ENCODE data around the gene RNF220. TPM values are rescaled to one million over a fixed set of nuclear protein-coding genes. Genes with fewer than 3 reads are reported as not detected.

The RNF220 gene
- polyA plus RNA-seq, 1 donor, result 83.4 TPM

DNA sequence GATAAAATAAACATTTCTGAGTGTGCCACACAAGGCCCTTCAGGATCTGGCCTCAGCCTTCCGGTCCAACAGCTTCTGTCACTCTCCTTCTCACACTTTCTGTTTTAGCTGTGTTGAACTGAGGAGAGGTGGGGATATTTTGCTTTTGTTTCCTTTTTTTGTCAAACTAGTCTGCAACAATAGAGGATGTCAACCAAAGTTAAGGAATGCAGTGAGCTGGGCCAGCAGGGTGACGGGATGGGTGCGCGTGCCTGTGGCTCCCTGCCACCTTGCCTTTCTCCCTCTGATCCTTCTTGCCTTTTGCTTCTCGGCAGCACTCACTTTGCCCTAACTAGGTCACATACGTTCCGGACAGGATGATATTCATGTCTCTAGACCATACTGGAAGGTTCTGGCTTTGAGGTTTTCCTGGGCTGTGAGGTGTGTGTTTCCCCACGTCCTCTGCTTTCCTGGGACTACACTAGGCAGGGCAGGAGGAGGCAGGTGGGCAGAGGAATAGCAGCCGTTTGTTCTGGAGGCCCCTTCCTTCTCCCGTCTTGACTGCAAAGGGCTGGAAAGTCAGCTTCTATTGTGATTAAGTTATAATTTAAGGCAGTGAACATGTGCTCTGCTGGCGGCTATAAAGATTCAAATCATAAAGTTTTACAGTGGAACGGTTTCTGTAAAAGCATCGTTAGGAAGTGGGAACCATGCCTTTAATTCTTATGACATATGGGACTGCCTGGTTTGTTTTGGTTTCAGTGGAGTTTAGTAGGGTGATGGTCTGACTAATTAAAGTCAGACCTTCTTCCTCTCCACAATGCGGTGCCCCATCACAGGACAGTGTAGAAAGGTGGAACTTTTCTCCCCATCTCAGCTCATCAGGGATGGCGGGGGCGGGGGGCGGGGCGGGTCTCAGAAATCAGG is 67.8 kb downstream of the RNF220 start:
- no peak for DNase-seq
- Histone ChIP-seq H3K27ac (ENCODE audit: low read length) (no peak overlapping the region), H3K36me3 (ENCODE audit: control insufficient read depth, insufficient read depth, low read length) (no peaks in the 10 kb centered on the region), H3K27me3 (ENCODE audit: control insufficient read depth, insufficient read depth, low read length) (peaks cover 2% of the 10 kb centered on the region), H3K4me3 (ENCODE audit: low read length) (no peak overlapping the region), H3K4me1 (ENCODE audit: control insufficient read depth, insufficient read depth, low read length) (no peaks in the 10 kb centered on the region), H3K9me3 (ENCODE audit: control insufficient read depth, low read depth, low read length) (no peaks in the 10 kb centered on the region)
- 58% methylated on average over 3 of the region's 18 CpGs for WGBS (ENCODE audit: insufficient coverage, low lambda C conversion rate)

DNA sequence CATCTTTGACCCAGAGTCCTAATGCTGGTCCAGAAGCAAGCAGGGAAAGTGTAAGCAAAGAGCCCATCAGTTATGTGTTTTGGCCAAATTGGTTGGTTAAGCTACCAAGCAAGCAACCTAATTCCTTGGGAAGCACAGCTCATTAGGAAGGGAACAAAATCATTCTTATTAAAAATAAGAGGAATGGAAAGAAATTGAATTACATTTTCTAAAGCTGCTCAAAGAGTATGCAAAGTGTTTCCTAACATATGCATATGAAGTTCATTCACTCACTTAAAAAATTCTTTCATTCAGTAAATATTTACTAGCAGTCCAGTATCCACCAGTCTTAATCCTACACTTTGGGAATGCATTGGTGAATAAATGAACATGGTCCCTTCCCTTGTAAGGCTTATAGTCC is 71.8 kb downstream of the RNF220 start:
- no peaks in the 10 kb centered on the region for H3K9me3 ChIP-seq (ENCODE audit: control insufficient read depth, low read depth, low read length)
- no peaks in the 10 kb centered on the region for H3K27me3 ChIP-seq (ENCODE audit: control insufficient read depth, insufficient read depth, low read length)
- no peak overlapping the region for H3K4me3 ChIP-seq (ENCODE audit: low read length)
- no peak for DNase-seq
- no peaks in the 10 kb centered on the region for H3K36me3 ChIP-seq (ENCODE audit: control insufficient read depth, insufficient read depth, low read length)
- H3K4me1 ChIP-seq (ENCODE audit: control insufficient read depth, insufficient read depth, low read length), result no peaks in the 10 kb centered on the region
- H3K27ac ChIP-seq (ENCODE audit: low read length), result no peak overlapping the region

DNA sequence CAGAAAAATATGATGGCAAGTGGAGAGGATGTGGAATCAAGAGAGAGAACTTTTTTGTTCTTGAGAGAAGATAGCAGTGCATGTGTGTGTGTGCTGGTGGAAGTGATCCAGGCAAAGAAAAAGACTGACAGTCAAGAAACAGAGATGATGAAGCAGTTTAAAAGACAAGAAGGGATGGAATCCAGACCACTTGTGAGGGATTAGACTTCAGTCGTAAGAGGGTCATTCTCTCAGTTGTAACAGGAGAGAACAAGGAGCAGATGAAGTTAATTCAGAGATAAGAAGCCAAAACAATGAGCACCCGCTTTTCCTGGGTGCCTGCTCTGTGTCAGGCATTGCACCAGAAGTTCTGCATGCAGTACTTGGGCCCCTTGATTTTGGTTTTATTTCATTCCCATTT is 76.6 kb downstream of the RNF220 start:
- no peak for DNase-seq
- Histone ChIP-seq H3K4me1 (ENCODE audit: control insufficient read depth, insufficient read depth, low read length) (no peaks in the 10 kb centered on the region), H3K27me3 (ENCODE audit: control insufficient read depth, insufficient read depth, low read length) (peaks cover 13% of the 10 kb centered on the region), H3K36me3 (ENCODE audit: control insufficient read depth, insufficient read depth, low read length) (no peaks in the 10 kb centered on the region), H3K9me3 (ENCODE audit: control insufficient read depth, low read depth, low read length) (no peaks in the 10 kb centered on the region), H3K4me3 (ENCODE audit: low read length) (no peak overlapping the region), H3K27ac (ENCODE audit: low read length) (no peak overlapping the region)
- 80% methylated on average over 1 of the region's 2 CpGs for WGBS (ENCODE audit: insufficient coverage, low lambda C conversion rate)

DNA sequence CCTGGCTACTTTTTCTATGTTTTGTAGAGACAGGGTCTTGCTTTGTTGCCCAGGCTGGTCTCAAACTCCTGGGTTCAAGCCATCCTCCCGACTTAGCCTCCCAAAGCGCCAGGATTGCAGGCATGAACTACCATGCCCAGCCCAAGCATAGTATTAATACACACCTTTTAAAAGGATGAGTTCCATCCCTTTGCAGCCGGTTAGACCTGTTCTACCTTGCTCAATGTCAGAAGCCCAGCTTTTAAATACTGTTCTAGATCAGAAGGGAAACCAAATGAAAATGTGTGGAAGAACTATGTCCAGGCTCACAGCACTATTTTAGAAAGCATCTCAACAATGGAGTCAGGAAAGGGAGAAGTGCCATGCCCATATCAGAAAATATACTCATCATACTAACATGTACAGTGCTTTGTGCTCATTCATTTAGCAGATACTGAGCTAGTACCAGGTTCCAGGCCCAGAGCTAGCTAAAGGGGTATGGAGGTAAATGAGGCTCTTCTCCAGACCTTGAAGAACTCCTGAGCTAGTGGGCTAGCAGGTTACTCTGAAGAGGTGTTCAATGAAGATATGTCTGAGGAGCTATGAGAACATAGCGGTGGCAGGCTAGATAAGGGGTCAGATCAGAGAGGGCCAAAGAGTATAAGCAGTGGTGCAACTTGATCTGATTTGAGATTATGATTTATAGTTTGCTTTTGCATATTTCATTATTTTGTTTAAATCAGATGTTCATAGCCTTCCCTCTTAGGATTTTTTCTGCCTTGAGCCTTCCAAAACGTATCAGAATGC is 78.2 kb downstream of the RNF220 start:
- no peaks in the 10 kb centered on the region for H3K9me3 ChIP-seq (ENCODE audit: control insufficient read depth, low read depth, low read length)
- H3K4me3 ChIP-seq (ENCODE audit: low read length), result no peak overlapping the region
- no peaks in the 10 kb centered on the region for H3K36me3 ChIP-seq (ENCODE audit: control insufficient read depth, insufficient read depth, low read length)
- H3K27ac ChIP-seq (ENCODE audit: low read length), result no peak overlapping the region
- WGBS (ENCODE audit: insufficient coverage, low lambda C conversion rate), result no CpG with 5 or more reads among the region's 5 CpGs
- peaks cover 14% of the 10 kb centered on the region for H3K27me3 ChIP-seq (ENCODE audit: control insufficient read depth, insufficient read depth, low read length)
- no peak for DNase-seq
- H3K4me1 ChIP-seq (ENCODE audit: control insufficient read depth, insufficient read depth, low read length), result no peaks in the 10 kb centered on the region

DNA sequence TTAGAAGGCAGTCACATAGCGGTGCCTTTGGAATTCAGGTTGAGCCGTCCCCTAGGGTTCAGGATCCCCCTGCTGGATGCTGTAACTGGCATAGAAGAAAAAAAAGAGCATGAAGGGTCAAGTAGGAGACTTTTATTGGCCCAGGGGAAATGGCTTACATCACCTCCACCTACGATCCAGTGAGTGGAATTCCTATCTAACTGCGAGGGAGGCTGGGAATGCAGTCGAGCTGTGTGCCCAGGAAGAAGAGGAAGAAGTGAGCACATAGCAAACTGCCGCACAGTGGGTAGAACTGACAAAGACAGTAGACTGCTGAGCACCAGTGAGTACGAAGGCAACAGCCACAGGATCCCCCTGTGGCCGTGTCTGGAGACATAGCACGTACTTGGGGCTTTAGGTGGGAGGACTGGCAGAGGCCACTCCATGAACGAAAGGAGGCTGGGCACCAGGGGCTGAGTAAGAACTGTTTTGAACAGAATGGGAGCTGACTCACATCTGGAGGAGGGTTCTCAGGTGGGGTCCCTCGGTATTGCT is 79.2 kb downstream of the RNF220 start:
- Histone ChIP-seq H3K27ac (ENCODE audit: low read length) (no peak overlapping the region), H3K27me3 (ENCODE audit: control insufficient read depth, insufficient read depth, low read length) (peaks cover 14% of the 10 kb centered on the region), H3K4me1 (ENCODE audit: control insufficient read depth, insufficient read depth, low read length) (no peaks in the 10 kb centered on the region), H3K36me3 (ENCODE audit: control insufficient read depth, insufficient read depth, low read length) (no peaks in the 10 kb centered on the region), H3K4me3 (ENCODE audit: low read length) (no peak overlapping the region), H3K9me3 (ENCODE audit: control insufficient read depth, low read depth, low read length) (no peaks in the 10 kb centered on the region)
- no CpG with 5 or more reads among the region's 11 CpGs for WGBS (ENCODE audit: insufficient coverage, low lambda C conversion rate)
- DNase-seq, result no peak

DNA sequence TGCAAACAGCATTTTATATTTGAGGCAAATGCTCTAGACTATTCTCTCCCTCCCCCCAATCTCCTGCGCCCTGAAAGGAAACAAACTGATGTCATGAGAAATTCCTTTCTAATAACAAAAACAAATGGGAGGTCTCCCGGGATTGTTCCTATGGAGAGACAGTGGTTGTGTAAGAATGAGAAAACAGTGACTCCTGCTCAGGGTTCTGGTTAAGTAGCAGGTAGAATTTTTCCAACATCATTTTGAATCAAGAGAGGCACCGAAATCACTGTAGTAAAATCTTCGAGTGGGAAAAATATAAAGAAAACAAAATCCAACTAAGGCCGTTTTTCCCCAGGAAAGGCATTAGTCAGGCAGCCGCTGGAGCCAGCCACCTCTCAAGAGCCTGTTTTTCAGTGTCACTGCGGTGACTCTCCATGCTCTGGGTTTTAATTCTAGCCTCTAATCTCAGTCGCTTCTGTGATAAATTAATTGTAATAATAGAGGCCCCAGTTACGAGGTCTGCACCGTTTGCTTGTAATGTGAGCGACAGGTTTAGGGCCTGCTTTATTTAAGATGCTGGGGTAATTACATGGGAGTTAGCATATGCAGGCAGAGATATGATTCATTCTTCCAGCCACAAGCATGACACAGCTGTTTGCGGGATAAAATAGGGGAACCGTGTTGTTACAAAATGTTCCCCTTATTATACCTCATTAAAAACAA is 80.3 kb downstream of the RNF220 start:
- Histone ChIP-seq H3K9me3 (ENCODE audit: control insufficient read depth, low read depth, low read length) (no peaks in the 10 kb centered on the region), H3K27ac (ENCODE audit: low read length) (no peak overlapping the region), H3K4me1 (ENCODE audit: control insufficient read depth, insufficient read depth, low read length) (no peaks in the 10 kb centered on the region), H3K27me3 (ENCODE audit: control insufficient read depth, insufficient read depth, low read length) (peaks cover 14% of the 10 kb centered on the region), H3K4me3 (ENCODE audit: low read length) (no peak overlapping the region), H3K36me3 (ENCODE audit: control insufficient read depth, insufficient read depth, low read length) (no peaks in the 10 kb centered on the region)
- DNase-seq, result peak in 1 of 2 donors; percentile 15
- 83% methylated on average over 3 of the region's 13 CpGs for WGBS (ENCODE audit: insufficient coverage, low lambda C conversion rate)

DNA sequence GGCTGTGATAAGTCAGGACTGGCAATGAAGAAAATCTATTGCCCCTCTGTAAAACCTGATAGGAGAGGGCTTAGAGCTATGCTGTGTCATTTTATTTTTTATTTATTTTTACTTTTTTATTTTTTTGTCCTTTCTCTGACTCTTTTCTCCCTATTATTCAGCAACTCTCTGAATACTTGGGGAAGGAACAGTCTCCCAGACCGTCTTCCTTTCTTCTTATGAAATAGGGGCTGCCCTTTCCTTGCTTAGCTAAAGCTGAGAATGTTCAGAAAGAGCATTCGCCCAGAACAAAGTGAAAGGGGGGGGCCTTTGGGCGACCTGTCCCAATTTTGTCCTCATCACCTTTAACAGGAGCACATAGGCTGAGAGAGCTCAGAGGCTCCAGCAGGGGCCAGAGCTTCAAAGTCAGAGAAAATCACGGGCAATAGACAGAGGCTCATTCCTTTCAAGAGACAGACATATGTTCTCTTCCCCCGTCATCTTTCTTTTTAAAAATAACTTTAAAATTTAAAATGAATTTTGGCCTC is 80.9 kb downstream of the RNF220 start:
- Histone ChIP-seq H3K27me3 (ENCODE audit: control insufficient read depth, insufficient read depth, low read length) (peaks cover 14% of the 10 kb centered on the region), H3K9me3 (ENCODE audit: control insufficient read depth, low read depth, low read length) (no peaks in the 10 kb centered on the region), H3K36me3 (ENCODE audit: control insufficient read depth, insufficient read depth, low read length) (no peaks in the 10 kb centered on the region), H3K4me1 (ENCODE audit: control insufficient read depth, insufficient read depth, low read length) (no peaks in the 10 kb centered on the region), H3K4me3 (ENCODE audit: low read length) (no peak overlapping the region), H3K27ac (ENCODE audit: low read length) (no peak overlapping the region)
- DNase-seq, result no peak
- WGBS (ENCODE audit: insufficient coverage, low lambda C conversion rate), result 100% methylated on average over 1 of the region's 5 CpGs

DNA sequence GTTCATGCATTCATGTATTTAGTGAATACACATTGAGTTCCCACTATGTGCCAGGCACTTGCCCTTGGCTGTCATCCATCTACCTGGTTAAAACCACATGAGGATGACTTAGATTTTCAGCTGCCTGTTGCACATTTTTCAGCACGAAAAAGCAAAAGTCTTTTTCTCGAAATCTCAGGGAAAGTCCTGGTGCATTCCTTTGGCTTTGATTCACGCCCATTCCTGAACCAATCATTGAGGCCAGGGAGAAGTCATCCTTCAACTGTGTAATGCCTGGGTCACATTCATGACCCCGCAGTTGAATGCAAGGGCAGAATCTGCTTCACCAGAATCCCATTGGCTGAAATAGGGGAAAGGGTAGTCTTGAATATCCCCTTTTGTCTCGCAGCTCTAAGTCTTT is 84.4 kb downstream of the RNF220 start:
- H3K9me3 ChIP-seq (ENCODE audit: control insufficient read depth, low read depth, low read length), result no peaks in the 10 kb centered on the region
- no peak for DNase-seq
- no peak overlapping the region for H3K4me3 ChIP-seq (ENCODE audit: low read length)
- peaks cover 6% of the 10 kb centered on the region for H3K27me3 ChIP-seq (ENCODE audit: control insufficient read depth, insufficient read depth, low read length)
- no peaks in the 10 kb centered on the region for H3K4me1 ChIP-seq (ENCODE audit: control insufficient read depth, insufficient read depth, low read length)
- no peak overlapping the region for H3K27ac ChIP-seq (ENCODE audit: low read length)
- no CpG with 5 or more reads among the region's 5 CpGs for WGBS (ENCODE audit: insufficient coverage, low lambda C conversion rate)
- H3K36me3 ChIP-seq (ENCODE audit: control insufficient read depth, insufficient read depth, low read length), result no peaks in the 10 kb centered on the region

DNA sequence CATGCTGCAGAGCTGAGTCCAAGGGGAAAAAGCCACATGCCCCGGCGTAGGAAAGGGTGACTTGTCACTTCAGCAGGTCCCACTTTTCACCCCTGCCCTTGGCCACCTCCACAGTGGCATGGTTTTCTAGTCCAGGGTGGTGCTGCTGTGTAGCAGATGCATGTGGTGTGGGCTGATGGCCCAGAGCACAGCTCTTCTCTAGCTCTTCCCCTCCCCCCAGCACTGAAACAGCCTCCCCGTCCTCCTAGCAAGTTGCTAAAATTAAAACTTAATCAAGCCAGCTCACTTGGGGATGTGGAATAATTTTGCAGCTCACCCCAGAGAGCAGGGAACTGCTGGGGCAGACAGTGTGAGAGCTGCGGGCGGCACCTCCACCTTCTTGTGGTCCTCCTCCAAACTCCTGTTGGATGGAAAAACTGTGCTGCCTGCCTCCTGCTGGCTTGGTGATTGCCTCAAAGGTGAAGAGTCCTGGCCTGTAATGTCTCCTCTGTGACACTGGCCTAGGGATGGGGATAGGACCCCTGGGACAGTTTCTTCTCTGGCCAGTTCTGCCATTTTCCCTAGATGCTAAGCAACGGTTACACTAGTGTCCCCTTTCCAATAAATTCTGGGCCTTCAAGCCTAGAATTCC is 91.6 kb downstream of the RNF220 start:
- Histone ChIP-seq H3K4me3 (ENCODE audit: low read length) (no peak overlapping the region), H3K27ac (ENCODE audit: low read length) (no peak overlapping the region), H3K36me3 (ENCODE audit: control insufficient read depth, insufficient read depth, low read length) (no peaks in the 10 kb centered on the region), H3K4me1 (ENCODE audit: control insufficient read depth, insufficient read depth, low read length) (no peaks in the 10 kb centered on the region), H3K9me3 (ENCODE audit: control insufficient read depth, low read depth, low read length) (no peaks in the 10 kb centered on the region), H3K27me3 (ENCODE audit: control insufficient read depth, insufficient read depth, low read length) (peaks cover 36% of the 10 kb centered on the region)
- no CpG with 5 or more reads among the region's 6 CpGs for WGBS (ENCODE audit: insufficient coverage, low lambda C conversion rate)
- DNase-seq, result no peak

Data from large intestine (tissue), 3 donors.